BJ (cell line): ENCODE results near the gene FBXW8. TPM values are rescaled to one million over a fixed set of nuclear protein-coding genes. Genes with fewer than 3 reads are reported as not detected.

Experiments used
- CTCF ChIA-PET: fragments of 350-600 bp; formaldehyde crosslinking; extraction: SDS; loops from one replicate; lab custom pipeline; 2021; ENCODE audit warnings: antibody characterized with exemption, inconsistent platforms; lab: Yijun Ruan, JAX
- POLR2A ChIA-PET: fragments of 300-600 bp; sonication (Branson Sonifier 250); formaldehyde crosslinking; extraction: SDS; loops from one replicate; lab custom pipeline; 2021; ENCODE audit warnings: antibody characterized with exemption; lab: Charles Lee
- DNase-seq: peaks from one replicate; pipeline ENCODE4 v3.0.0-alpha.2; 2011; ENCODE audit warnings: low read depth
- H3K27me3 ChIP-seq: 2 replicates; pipeline ENCODE4 v1.6.0; 2011; ENCODE audit warnings: low read length; ENCODE audit not compliant: control insufficient read depth, insufficient read depth
- H3K36me3 ChIP-seq: 2 replicates; pipeline ENCODE4 v1.5.1; 2011; ENCODE audit warnings: low read length; ENCODE audit not compliant: control insufficient read depth, insufficient read depth
- H3K4me3 ChIP-seq: 2 replicates; pipeline ENCODE4 v1.5.1; 2011; ENCODE audit warnings: low read depth, mild to moderate bottlenecking, control low read depth, low read length
- CTCF ChIP-seq: IDR thresholded peaks from 2 replicates; pipeline ENCODE4 v1.5.1; 2011; ENCODE audit warnings: low read depth, mild to moderate bottlenecking, control low read depth, inconsistent platforms, low read length, moderate library complexity; ENCODE audit not compliant: insufficient read depth
- polyA plus RNA-seq: library from polyadenylated mRNA; depleted of rRNA; stranded (reverse); fragments of >200 nt; gene quantifications from 2 replicates; pipeline ENCODE4 v1.2.3, GENCODE V29; 2011

The FBXW8 gene
- polyA plus RNA-seq, 1 experiment: 27.3 TPM

- no peaks in the 10 kb centered on the region for H3K36me3 ChIP-seq
- no peak overlapping the region for H3K4me3 ChIP-seq
- TF ChIP-seq CTCF: no peak
- ChIA-PET CTCF (no interaction called here), POLR2A (no interaction called here)
- H3K27me3 ChIP-seq: peaks cover 13% of the 10 kb centered on the region
- DNase-seq: no peak
These were observed 18.2 kb upstream of the FBXW8 start for GRCh38 chr12:116892349-116893140.

GRCh38 chr12:116894913-116895312, 15.8 kb upstream of the FBXW8 start:
- peaks cover 12% of the 10 kb centered on the region for H3K27me3 ChIP-seq
- no peak for TF ChIP-seq CTCF
- no peak overlapping the region for H3K4me3 ChIP-seq
- DNase-seq: no peak
- ChIA-PET CTCF (interaction anchor here (0.9 to 1.1 kb wide), 2 partner anchors 191 to 734 kb away, joined by 3 read pairs; no protein-coding TSS in a partner anchor), POLR2A (no interaction called here)
- H3K36me3 ChIP-seq: no peaks in the 10 kb centered on the region

- Histone ChIP-seq H3K36me3 (no peaks in the 10 kb centered on the region), H3K27me3 (peaks cover 11% of the 10 kb centered on the region), H3K4me3 (no peak overlapping the region)
- no peak for DNase-seq
- ChIA-PET CTCF (interaction anchor here (1.3 to 2.6 kb wide), 2 partner anchors 10 to 193 kb away, joined by 6 read pairs; no protein-coding TSS in a partner anchor), POLR2A (no interaction called here)
- no peak for TF ChIP-seq CTCF
These were observed 14.3 kb upstream of the FBXW8 start for GRCh38 chr12:116896411-116896924.

GRCh38 chr12:116897476-116897875, 13.3 kb upstream of the FBXW8 start:
- peaks cover 6% of the 10 kb centered on the region for H3K27me3 ChIP-seq
- POLR2A ChIA-PET: no interaction called here
- no peak for DNase-seq
- no peak for TF ChIP-seq CTCF
- CTCF ChIA-PET: interaction anchor here (2.6 kb wide), 1 partner anchor 9 kb away, joined by 6 read pairs; no protein-coding TSS in a partner anchor
- no peaks in the 10 kb centered on the region for H3K36me3 ChIP-seq
- no peak overlapping the region for H3K4me3 ChIP-seq

GRCh38 chr12:116898669-116899068, 12.1 kb upstream of the FBXW8 start:
- no peak overlapping the region for H3K4me3 ChIP-seq
- peaks cover 6% of the 10 kb centered on the region for H3K27me3 ChIP-seq
- ChIA-PET CTCF (interaction anchor here (2.6 kb wide), 1 partner anchor 8 kb away, joined by 6 read pairs; no protein-coding TSS in a partner anchor), POLR2A (no interaction called here)
- TF ChIP-seq CTCF: no peak
- DNase-seq: no peak
- no peaks in the 10 kb centered on the region for H3K36me3 ChIP-seq
